Osteocyte (in vitro differentiated cells): ENCODE results near the gene ZSCAN25. TPM values are rescaled to one million over a fixed set of nuclear protein-coding genes. Genes with fewer than 3 reads are reported as not detected.
"Not testable (repeated sequence)": the region's sequence is repeated elsewhere in the genome, so short reads cannot be mapped to it uniquely, and the experiment has no call there.

ENCODE experiments used
- DNase-seq: peaks from one replicate; pipeline ENCODE4 v3.0.0; 2021; ENCODE audit warnings: mixed read lengths; ENCODE audit not compliant: unreplicated experiment; ENCODE audit errors: extremely low spot score
- H3K27ac Mint-ChIP-seq: one replicate; pipeline ENCODE4 v1.8.0; 2021; ENCODE audit warnings: mild to moderate bottlenecking, mixed read lengths; ENCODE audit not compliant: unreplicated experiment
- H3K27me3 Mint-ChIP-seq: one replicate; pipeline ENCODE4 v1.8.0; 2021; ENCODE audit warnings: mixed read lengths; ENCODE audit not compliant: unreplicated experiment
- H3K36me3 Mint-ChIP-seq: one replicate; pipeline ENCODE4 v1.8.0; 2021; ENCODE audit warnings: mixed read lengths; ENCODE audit not compliant: unreplicated experiment
- H3K4me1 Mint-ChIP-seq: one replicate; pipeline ENCODE4 v1.8.0; 2021; ENCODE audit warnings: mixed read lengths; ENCODE audit not compliant: unreplicated experiment
- H3K4me3 Mint-ChIP-seq: one replicate; pipeline ENCODE4 v1.8.0; 2021; ENCODE audit warnings: mild to moderate bottlenecking, moderate library complexity, mixed read lengths; ENCODE audit not compliant: unreplicated experiment
- H3K9me3 Mint-ChIP-seq: one replicate; pipeline ENCODE4 v1.8.0; 2021; ENCODE audit warnings: mixed read lengths; ENCODE audit not compliant: unreplicated experiment
- total RNA-seq: library from RNA; stranded (reverse); gene quantifications from 2 replicates; pipeline ENCODE4 v1.2.1, GENCODE V29; 2021
- TF ChIP-seq, protein P1 (sequence below): fragments of 200-600 bp; sonication (generic); IDR thresholded peaks from 2 replicates; pipeline ENCODE4 v1.5.0; 2021; ENCODE audit warnings: antibody characterized with exemption, mild to moderate bottlenecking, moderate library complexity

ZSCAN25 gene
- total RNA-seq, 1 donor from 2014 or later: 20.7 TPM

DNA sequence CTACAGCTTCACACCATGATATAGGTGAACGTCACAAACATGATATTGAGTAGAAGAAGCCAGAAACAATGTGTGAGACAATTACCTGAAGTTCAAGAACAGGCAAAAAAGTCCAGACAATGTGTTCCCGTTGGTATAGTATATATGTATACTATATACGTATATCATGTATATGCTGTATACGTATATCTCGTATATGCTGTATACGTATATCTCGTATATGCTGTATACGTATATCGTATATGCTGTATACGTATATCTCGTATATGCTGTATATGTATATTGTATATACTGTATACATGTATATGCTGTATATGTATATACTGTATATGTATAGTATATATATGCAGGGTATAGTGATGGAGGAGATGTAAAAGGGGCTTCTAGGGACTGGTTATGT, 10.8 kb downstream of the ZSCAN25 start:
- no peak for DNase-seq
- Mint-ChIP-seq H3K27me3 (no peaks in the 10 kb centered on the region), H3K4me3 (no peak overlapping the region), H3K27ac (no peak overlapping the region), H3K9me3 (no peaks in the 10 kb centered on the region), H3K4me1 (no peaks in the 10 kb centered on the region), H3K36me3 (peaks cover 61% of the 10 kb centered on the region)
- TF ChIP-seq, protein P1, sequence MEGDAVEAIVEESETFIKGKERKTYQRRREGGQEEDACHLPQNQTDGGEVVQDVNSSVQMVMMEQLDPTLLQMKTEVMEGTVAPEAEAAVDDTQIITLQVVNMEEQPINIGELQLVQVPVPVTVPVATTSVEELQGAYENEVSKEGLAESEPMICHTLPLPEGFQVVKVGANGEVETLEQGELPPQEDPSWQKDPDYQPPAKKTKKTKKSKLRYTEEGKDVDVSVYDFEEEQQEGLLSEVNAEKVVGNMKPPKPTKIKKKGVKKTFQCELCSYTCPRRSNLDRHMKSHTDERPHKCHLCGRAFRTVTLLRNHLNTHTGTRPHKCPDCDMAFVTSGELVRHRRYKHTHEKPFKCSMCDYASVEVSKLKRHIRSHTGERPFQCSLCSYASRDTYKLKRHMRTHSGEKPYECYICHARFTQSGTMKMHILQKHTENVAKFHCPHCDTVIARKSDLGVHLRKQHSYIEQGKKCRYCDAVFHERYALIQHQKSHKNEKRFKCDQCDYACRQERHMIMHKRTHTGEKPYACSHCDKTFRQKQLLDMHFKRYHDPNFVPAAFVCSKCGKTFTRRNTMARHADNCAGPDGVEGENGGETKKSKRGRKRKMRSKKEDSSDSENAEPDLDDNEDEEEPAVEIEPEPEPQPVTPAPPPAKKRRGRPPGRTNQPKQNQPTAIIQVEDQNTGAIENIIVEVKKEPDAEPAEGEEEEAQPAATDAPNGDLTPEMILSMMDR: no peak

DNA sequence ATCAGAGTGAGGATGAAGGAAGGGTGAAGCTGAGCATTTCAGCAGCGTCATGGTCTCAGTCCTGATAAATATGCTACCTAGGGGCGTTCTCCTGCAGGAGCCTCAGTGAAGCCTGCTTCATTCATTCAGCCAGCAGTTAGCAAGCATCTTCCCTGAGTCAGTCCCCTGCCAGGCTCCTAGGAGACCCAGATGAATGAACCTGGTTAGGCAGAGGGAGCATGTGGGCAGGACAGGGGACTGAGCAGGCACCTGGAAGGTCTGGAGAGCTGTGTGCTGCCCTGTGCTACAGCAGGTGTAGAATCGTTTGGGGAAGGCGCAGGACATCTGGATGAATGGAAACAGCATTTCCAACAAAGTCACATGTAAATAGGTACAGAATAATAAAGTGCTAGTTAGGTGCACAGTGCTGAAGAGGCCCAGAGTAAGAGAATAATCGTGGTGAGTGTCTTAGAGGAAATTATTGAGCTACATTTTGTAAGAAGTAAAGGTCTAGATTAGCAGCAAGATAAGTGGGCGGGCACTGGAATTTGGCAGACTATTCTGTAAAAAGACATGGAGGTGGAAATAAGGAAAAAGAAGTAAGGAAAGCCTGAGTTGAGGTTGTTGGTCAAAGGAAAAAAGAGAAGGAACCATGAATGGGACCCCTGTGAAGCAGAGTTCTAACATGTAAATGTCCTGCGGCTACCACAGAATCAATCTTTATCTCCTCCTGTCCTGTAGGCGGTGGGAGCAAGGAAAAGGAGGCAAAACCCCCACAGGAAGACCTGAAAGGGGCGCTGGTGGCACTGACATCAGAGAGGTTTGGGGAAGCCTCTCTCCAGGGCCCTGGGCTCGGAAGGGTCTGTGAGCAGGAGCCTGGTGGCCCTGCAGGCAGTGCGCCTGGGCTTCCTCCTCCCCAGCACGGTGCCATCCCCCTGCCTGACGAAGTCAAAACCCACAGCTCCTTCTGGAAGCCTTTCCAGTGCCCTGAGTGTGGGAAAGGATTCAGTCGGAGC, 12.0 kb downstream of the ZSCAN25 start:
- Mint-ChIP-seq H3K27ac (no peak overlapping the region), H3K36me3 (peaks cover 55% of the 10 kb centered on the region), H3K4me3 (no peak overlapping the region), H3K4me1 (no peaks in the 10 kb centered on the region), H3K9me3 (no peaks in the 10 kb centered on the region), H3K27me3 (no peaks in the 10 kb centered on the region)
- DNase-seq: no peak
- TF ChIP-seq, protein P1: no peak

DNA sequence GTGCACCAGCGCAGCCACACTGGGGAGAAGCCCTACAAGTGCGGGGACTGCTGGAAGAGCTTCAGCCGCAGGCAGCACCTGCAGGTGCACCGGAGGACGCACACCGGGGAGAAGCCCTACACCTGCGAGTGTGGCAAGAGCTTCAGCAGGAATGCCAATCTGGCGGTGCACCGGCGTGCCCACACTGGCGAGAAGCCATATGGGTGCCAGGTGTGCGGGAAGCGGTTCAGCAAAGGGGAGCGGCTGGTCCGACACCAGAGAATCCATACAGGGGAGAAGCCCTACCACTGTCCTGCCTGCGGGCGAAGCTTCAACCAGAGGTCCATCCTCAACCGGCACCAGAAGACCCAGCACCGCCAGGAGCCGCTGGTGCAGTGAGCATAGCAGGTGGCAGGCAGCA, 12.9 kb downstream of the ZSCAN25 start:
- TF ChIP-seq, protein P1: no peak
- H3K27me3 Mint-ChIP-seq: no peaks in the 10 kb centered on the region
- no peak overlapping the region for H3K4me3 Mint-ChIP-seq
- peaks cover 47% of the 10 kb centered on the region for H3K36me3 Mint-ChIP-seq
- no peak overlapping the region for H3K27ac Mint-ChIP-seq
- no peak for DNase-seq
- H3K4me1 Mint-ChIP-seq: no peaks in the 10 kb centered on the region
- H3K9me3 Mint-ChIP-seq: no peaks in the 10 kb centered on the region

DNA sequence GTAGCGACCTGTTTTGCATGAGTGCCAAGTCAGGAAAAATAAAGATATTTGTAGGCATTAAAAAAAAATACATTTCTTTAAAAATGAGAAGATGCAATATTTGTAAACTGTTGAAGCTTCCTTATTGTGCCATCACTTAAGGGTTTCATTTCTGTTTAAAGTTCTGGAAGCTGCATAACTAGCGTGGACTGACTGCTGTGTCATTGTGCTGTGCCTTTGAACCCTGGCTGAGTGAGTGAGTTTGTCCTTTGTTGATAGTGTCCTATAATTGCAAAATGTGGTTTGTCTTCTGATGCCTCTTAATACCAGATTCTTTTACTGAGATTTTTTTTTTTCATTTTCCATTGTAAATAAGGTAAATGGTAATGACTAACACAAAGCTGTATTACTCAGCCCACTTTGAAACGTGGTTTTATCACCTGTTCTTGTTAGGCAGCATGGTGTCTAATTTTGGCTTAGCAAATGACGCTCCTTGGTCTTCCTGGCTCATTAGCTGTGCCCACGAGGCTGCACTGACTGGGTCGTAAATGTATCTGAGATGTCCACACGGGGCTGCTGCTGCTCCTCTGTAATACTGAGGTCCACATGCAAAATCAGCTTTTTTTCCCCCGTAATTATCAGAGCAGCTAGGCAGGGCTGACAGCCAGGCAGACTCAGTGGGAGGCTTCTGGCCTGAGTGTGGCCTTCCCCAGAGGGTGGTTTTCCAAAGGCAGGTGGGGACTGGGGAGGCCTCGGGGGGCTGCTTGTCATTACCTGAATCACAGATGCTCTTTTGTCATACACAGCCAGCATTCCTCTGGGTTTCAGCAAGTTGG, 14.8 kb downstream of the ZSCAN25 start:
- no peak overlapping the region for H3K4me3 Mint-ChIP-seq
- H3K36me3 Mint-ChIP-seq: peaks cover 30% of the 10 kb centered on the region
- no peak for DNase-seq
- H3K27me3 Mint-ChIP-seq: no peaks in the 10 kb centered on the region
- no peak overlapping the region for H3K27ac Mint-ChIP-seq
- TF ChIP-seq, protein P1: no peak
- H3K9me3 Mint-ChIP-seq: no peaks in the 10 kb centered on the region
- H3K4me1 Mint-ChIP-seq: no peaks in the 10 kb centered on the region

DNA sequence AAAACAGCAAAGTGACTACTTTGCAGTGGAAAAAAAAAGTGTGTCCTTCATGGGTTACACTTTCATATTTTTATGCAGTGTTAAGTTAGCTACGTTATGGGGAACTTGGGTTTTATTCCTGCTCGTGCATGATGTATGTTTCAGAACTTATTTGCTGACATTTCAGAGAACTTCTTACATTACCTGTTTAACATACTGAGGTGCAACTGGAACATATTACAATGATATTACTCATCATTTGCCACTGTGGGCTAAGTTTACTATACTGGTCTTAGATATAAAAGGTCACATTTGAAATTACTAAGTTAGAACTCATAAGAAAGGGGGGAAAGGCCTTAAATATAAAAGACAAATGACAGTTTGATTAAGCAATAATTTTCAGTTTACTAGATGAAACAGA, 20.7 kb downstream of the ZSCAN25 start:
- not testable (repeated sequence) for H3K27ac Mint-ChIP-seq, H3K27me3 Mint-ChIP-seq, H3K4me3 Mint-ChIP-seq, DNase-seq, H3K36me3 Mint-ChIP-seq, H3K9me3 Mint-ChIP-seq, H3K4me1 Mint-ChIP-seq
